Measurements from ENCODE around the gene PRPSAP2.

Gene PRPSAP2

GRCh38 chr17:18975597-18975996 lies 117.7 kb downstream of the PRPSAP2 start:
- no peak overlapping the region for H3K4me3 ChIP-seq (ENCODE audit: low read length in 2 of 2)
- H3K9me3 ChIP-seq (ENCODE audit: control insufficient read depth in 2 of 2, low read length in 2 of 2) = no peaks in the 10 kb centered on the region
- peak overlapping the region; percentile 76 to 81 for H3K27ac ChIP-seq (ENCODE audit: low read depth in 2 of 2, low read length in 2 of 2)
- no peaks in the 10 kb centered on the region for H3K27me3 ChIP-seq (ENCODE audit: control insufficient read depth in 2 of 2, insufficient read depth in 2 of 2, low read length in 2 of 2)
- H3K36me3 ChIP-seq (ENCODE audit: control insufficient read depth in 2 of 2, insufficient read depth in 2 of 2, low read length in 2 of 2) = peaks cover 39 to 46% of the 10 kb centered on the region in 2 donors
- H3K4me1 ChIP-seq (ENCODE audit: control insufficient read depth in 2 of 2, insufficient read depth in 2 of 2, low read length in 2 of 2) = peaks cover 26 to 39% of the 10 kb centered on the region in 2 donors
- no peak overlapping the region for H3K9ac ChIP-seq (ENCODE audit: low read depth in 1 of 2, low read length in 2 of 2)

- Histone ChIP-seq H3K4me3 (ENCODE audit: low read length in 2 of 2) (no peak overlapping the region), H3K9ac (ENCODE audit: low read depth in 1 of 2, low read length in 2 of 2) (peak overlapping the region in 1 of 2 donors; percentile 31), H3K9me3 (ENCODE audit: control insufficient read depth in 2 of 2, low read length in 2 of 2) (no peaks in the 10 kb centered on the region), H3K36me3 (ENCODE audit: control insufficient read depth in 2 of 2, insufficient read depth in 2 of 2, low read length in 2 of 2) (peaks cover 39 to 42% of the 10 kb centered on the region in 2 donors), H3K27ac (ENCODE audit: low read depth in 2 of 2, low read length in 2 of 2) (peak overlapping the region; percentile 32 to 76), H3K4me1 (ENCODE audit: control insufficient read depth in 2 of 2, insufficient read depth in 2 of 2, low read length in 2 of 2) (peaks cover 26 to 39% of the 10 kb centered on the region in 2 donors), H3K27me3 (ENCODE audit: control insufficient read depth in 2 of 2, insufficient read depth in 2 of 2, low read length in 2 of 2) (no peaks in the 10 kb centered on the region)
Observed at GRCh38 chr17:18976201-18976600, 118.3 kb downstream of the PRPSAP2 start.

DNA sequence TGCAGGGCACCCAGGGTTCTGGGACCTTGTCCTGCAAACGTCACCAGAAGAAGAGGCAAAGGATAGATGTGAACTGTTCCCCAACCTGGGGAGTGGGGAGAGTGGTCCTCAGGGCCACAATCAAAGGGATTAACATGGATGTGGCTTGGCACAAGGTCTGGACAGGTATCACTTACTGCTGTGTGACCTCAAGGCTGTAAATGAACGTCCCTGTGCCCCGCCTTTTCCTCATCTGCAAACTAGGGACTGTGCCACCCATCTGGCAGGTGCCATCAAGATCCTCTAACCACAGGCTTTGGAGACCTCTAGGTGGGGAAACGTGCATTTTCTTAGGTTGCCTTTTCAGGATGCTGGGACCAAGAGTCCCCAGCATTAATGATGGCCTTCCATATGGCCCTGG lies 119.1 kb downstream of the PRPSAP2 start:
- H3K9ac ChIP-seq (ENCODE audit: low read depth in 1 of 2, low read length in 2 of 2) = peak overlapping the region in 1 of 2 donors; percentile 31
- no peak overlapping the region for H3K4me3 ChIP-seq (ENCODE audit: low read length in 2 of 2)
- peaks cover 31 to 36% of the 10 kb centered on the region in 2 donors for H3K36me3 ChIP-seq (ENCODE audit: control insufficient read depth in 2 of 2, insufficient read depth in 2 of 2, low read length in 2 of 2)
- no peaks in the 10 kb centered on the region for H3K27me3 ChIP-seq (ENCODE audit: control insufficient read depth in 2 of 2, insufficient read depth in 2 of 2, low read length in 2 of 2)
- no peaks in the 10 kb centered on the region for H3K9me3 ChIP-seq (ENCODE audit: control insufficient read depth in 2 of 2, low read length in 2 of 2)
- H3K27ac ChIP-seq (ENCODE audit: low read depth in 2 of 2, low read length in 2 of 2) = peak overlapping the region; percentile 32 to 76
- H3K4me1 ChIP-seq (ENCODE audit: control insufficient read depth in 2 of 2, insufficient read depth in 2 of 2, low read length in 2 of 2) = peaks cover 28 to 45% of the 10 kb centered on the region in 2 donors

- no peak overlapping the region for H3K4me3 ChIP-seq (ENCODE audit: low read length in 2 of 2)
- H3K36me3 ChIP-seq (ENCODE audit: control insufficient read depth in 2 of 2, insufficient read depth in 2 of 2, low read length in 2 of 2) = peaks cover 31 to 32% of the 10 kb centered on the region in 2 donors
- no peak overlapping the region for H3K9ac ChIP-seq (ENCODE audit: low read depth in 1 of 2, low read length in 2 of 2)
Observed at GRCh38 chr17:18977646-18978045, 119.7 kb downstream of the PRPSAP2 start.

DNA sequence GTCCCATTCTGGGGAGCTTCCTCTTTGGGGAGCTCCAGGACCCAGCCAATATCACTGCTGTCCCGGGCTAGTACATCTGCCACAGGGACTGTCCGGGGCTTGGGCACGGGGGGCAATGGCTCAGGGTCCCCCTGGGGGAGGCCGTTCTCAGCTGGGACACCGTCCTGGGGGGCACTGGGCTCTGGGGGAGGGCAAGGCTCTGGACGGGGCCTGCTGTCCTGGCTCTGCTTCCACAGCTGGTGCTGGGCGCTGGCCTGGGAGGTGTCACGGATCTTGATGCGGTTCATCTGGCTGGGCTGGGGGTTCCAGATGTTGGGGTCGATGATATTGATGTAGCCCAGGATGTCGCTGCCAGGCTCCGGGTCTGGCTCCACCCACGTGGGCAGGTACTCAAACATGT lies 120.1 kb downstream of the PRPSAP2 start:
- Histone ChIP-seq H3K27me3 (ENCODE audit: control insufficient read depth in 2 of 2, insufficient read depth in 2 of 2, low read length in 2 of 2) (no peaks in the 10 kb centered on the region), H3K27ac (ENCODE audit: low read depth in 2 of 2, low read length in 2 of 2) (no peak overlapping the region), H3K9me3 (ENCODE audit: control insufficient read depth in 2 of 2, low read length in 2 of 2) (no peaks in the 10 kb centered on the region), H3K9ac (ENCODE audit: low read depth in 1 of 2, low read length in 2 of 2) (no peak overlapping the region), H3K4me3 (ENCODE audit: low read length in 2 of 2) (no peak overlapping the region), H3K4me1 (ENCODE audit: control insufficient read depth in 2 of 2, insufficient read depth in 2 of 2, low read length in 2 of 2) (peaks cover 39 to 56% of the 10 kb centered on the region in 2 donors), H3K36me3 (ENCODE audit: control insufficient read depth in 2 of 2, insufficient read depth in 2 of 2, low read length in 2 of 2) (peaks cover 31 to 32% of the 10 kb centered on the region in 2 donors)

More at GRCh38 chr17:18977646-18978045, 119.7 kb downstream of the PRPSAP2 start:
- Histone ChIP-seq H3K4me1 (ENCODE audit: control insufficient read depth in 2 of 2, insufficient read depth in 2 of 2, low read length in 2 of 2) (peaks cover 34 to 52% of the 10 kb centered on the region in 2 donors), H3K27ac (ENCODE audit: low read depth in 2 of 2, low read length in 2 of 2) (no peak overlapping the region), H3K9me3 (ENCODE audit: control insufficient read depth in 2 of 2, low read length in 2 of 2) (no peaks in the 10 kb centered on the region), H3K27me3 (ENCODE audit: control insufficient read depth in 2 of 2, insufficient read depth in 2 of 2, low read length in 2 of 2) (no peaks in the 10 kb centered on the region)

DNA sequence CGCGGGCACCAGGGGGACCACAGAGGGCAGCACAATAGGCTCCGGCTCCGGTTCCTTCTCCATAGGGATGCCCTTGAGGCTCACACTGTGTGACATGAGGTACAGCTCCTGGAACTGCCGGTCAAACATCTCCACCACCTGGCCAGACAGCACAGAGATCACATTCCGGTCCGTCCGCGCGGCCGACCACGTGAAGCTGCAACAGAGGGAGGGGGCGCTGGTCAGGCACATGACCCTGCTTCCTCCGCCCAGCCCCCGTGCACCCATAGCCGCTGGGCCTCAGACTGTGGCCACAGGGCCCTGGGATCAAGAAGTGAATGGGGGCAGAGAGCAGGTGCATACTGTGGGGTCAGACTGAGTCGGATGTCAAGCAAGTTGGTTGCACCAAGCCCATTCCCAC lies 120.7 kb downstream of the PRPSAP2 start:
- Histone ChIP-seq H3K4me1 (ENCODE audit: control insufficient read depth in 2 of 2, insufficient read depth in 2 of 2, low read length in 2 of 2) (peaks cover 40 to 62% of the 10 kb centered on the region in 2 donors), H3K27me3 (ENCODE audit: control insufficient read depth in 2 of 2, insufficient read depth in 2 of 2, low read length in 2 of 2) (no peaks in the 10 kb centered on the region), H3K27ac (ENCODE audit: low read depth in 2 of 2, low read length in 2 of 2) (no peak overlapping the region), H3K36me3 (ENCODE audit: control insufficient read depth in 2 of 2, insufficient read depth in 2 of 2, low read length in 2 of 2) (peaks cover 31 to 32% of the 10 kb centered on the region in 2 donors), H3K9ac (ENCODE audit: low read depth in 1 of 2, low read length in 2 of 2) (no peak overlapping the region), H3K9me3 (ENCODE audit: control insufficient read depth in 2 of 2, low read length in 2 of 2) (no peaks in the 10 kb centered on the region), H3K4me3 (ENCODE audit: low read length in 2 of 2) (no peak overlapping the region)

Data from mucosa of rectum (tissue), 2 donors.